ENCODE data around the gene GAB3. TPM values are rescaled to one million over a fixed set of nuclear protein-coding genes. Genes with fewer than 3 reads are reported as not detected.

GAB3 gene, protein sequence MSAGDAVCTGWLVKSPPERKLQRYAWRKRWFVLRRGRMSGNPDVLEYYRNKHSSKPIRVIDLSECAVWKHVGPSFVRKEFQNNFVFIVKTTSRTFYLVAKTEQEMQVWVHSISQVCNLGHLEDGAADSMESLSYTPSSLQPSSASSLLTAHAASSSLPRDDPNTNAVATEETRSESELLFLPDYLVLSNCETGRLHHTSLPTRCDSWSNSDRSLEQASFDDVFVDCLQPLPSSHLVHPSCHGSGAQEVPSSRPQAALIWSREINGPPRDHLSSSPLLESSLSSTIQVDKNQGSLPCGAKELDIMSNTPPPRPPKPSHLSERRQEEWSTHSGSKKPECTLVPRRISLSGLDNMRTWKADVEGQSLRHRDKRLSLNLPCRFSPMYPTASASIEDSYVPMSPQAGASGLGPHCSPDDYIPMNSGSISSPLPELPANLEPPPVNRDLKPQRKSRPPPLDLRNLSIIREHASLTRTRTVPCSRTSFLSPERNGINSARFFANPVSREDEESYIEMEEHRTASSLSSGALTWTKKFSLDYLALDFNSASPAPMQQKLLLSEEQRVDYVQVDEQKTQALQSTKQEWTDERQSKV
- total RNA-seq: 10 to 100 TPM in 1 of 4 donors, 1 to 10 TPM in 3; 2.9 to 34.1 (median 7.2) TPM

DNA sequence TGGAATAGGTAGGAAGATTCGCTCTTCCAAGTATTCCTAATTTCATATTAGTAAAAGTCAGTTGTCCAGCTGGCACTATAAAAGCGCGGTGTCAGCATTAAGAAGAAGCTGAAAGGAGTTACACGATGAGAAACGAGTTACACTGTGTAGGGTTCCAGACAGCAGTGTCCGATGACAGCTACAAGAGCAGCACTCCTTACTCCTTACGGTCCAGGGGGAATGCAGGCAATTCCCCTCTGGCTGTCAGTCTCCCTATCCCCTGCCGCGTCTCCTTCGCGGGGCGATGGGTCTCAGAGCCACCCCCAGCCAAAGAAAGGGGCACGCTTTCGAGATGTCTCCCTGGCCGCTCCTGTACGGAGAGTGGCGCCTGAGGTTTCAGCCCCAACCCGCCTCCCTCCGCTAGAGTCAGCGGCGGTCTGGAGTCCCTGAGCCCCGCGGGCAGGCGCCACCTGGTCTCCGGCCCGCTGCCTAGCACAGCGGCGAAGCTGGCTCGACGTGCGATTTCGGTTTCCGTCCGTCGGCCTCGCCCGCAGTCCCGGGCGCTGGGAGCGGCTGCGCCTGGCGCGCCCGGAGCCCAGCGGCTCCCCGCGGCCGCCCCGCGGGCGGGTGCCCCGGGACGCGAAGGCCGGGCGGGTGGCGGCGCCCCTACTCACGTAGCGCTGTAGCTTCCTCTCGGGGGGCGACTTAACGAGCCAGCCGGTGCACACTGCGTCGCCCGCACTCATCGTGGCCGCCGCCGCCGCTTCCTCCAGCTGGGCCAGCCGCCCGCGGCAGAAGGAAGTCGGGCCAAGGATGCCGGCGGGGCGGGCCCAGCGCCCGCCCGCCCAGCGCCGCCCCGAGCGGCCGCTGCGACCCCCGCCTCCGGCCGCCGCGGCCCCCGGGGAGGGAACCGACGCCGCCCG, at the start of gene GAB3:
GAB3 (minus strand) TSS at position 777 of the 902 bp plus-strand sequence; CDS start at position 725, 52 bp downstream.
- no peak for TF ChIP-seq POLR2A (IDR thresholded peaks at IDR 0.05)
- TF ChIP-seq, protein P1, sequence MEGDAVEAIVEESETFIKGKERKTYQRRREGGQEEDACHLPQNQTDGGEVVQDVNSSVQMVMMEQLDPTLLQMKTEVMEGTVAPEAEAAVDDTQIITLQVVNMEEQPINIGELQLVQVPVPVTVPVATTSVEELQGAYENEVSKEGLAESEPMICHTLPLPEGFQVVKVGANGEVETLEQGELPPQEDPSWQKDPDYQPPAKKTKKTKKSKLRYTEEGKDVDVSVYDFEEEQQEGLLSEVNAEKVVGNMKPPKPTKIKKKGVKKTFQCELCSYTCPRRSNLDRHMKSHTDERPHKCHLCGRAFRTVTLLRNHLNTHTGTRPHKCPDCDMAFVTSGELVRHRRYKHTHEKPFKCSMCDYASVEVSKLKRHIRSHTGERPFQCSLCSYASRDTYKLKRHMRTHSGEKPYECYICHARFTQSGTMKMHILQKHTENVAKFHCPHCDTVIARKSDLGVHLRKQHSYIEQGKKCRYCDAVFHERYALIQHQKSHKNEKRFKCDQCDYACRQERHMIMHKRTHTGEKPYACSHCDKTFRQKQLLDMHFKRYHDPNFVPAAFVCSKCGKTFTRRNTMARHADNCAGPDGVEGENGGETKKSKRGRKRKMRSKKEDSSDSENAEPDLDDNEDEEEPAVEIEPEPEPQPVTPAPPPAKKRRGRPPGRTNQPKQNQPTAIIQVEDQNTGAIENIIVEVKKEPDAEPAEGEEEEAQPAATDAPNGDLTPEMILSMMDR (IDR thresholded peaks at IDR 0.05): no peak
- Histone ChIP-seq H3K36me3 (no peaks in the 10 kb centered on the region), H3K4me3 (peak within 1 kb of the TSS; percentile 33 to 38), H3K27me3 (no peaks in the 10 kb centered on the region), H3K4me1 (peaks cover 0 to 3% of the 10 kb centered on the region in 2 donors), H3K27ac (peak within 1 kb of the TSS; percentile 66 to 72), H3K9me3 (no peaks in the 10 kb centered on the region)
- intact Hi-C loops (cut with DNase I; ENCODE audit: low total_unique reads): no loop called here
- peak in 1 of 2 donors; percentile 22 for DNase-seq

DNA sequence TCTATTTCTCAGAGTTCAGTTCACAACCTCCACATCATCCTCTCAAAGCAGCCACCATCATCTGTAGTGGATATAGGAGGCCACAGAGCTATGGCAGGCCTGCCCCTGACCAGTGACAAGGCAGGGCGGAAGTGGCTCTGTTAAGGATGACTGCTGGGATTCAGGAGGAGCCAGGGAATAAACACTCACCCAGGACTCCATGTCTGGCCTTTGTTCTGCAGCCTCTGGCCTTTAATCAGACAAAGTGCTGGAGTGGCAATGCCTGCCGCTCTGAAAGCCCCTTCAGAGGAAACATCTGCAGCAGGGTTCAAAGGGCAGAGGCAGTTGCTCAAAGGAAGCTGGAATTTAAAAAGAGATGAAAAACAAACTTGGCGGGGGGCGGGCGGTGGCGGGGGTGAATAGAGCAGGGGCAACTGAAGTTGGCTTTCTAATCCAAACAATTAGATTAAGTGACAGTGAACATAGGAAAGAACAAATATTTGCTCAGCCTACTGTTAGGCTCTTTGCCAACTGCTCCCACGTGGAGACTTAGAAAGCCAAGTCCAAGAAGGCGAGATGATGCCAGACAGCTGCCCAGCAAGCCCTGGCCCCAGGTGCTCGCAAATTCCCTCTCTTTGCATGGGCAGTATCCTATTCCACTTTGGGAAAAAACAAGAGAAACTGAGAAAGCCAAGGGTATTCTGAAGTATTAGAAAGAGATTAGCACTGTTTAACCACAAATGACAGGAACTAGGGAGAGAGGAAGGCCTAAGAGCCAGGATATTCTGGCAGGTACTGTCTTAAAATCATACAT, 48.9 kb upstream of the GAB3 start:
- TF ChIP-seq, protein P1 (IDR thresholded peaks at IDR 0.05): no peak
- TF ChIP-seq POLR2A (IDR thresholded peaks at IDR 0.05): no peak
- H3K27me3 ChIP-seq: no peaks in the 10 kb centered on the region
- peak in 1 of 2 donors; percentile 28 for DNase-seq
- no peak overlapping the region for H3K4me3 ChIP-seq
- no peaks in the 10 kb centered on the region for H3K36me3 ChIP-seq
- no peak overlapping the region for H3K27ac ChIP-seq
- no peaks in the 10 kb centered on the region for H3K9me3 ChIP-seq
- H3K4me1 ChIP-seq: no peaks in the 10 kb centered on the region
- intact Hi-C loops (cut with DNase I; ENCODE audit: low total_unique reads): no loop called here

DNA sequence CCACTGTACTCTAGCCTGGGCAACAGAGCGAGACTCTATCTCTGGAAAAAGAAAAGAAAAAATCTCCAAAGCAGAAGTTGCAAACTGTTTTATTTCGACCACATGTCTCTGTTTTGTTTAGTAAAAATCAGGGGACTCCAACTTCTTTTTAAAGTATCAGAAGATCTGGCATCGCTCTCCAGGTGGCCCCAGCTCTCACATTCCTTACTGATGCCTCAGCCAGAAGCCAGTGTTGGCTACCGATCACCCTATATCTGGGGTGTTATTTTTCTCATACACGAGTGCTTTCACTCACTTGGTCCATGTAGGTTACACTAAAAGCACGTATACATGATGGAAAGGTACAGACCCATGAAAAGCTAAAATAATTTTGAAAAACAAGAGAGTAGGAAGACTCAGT, 46.1 kb upstream of the GAB3 start:
- DNase-seq: no peak
- no peaks in the 10 kb centered on the region for H3K9me3 ChIP-seq
- no peak overlapping the region for H3K27ac ChIP-seq
- H3K36me3 ChIP-seq: no peaks in the 10 kb centered on the region
- no peaks in the 10 kb centered on the region for H3K4me1 ChIP-seq
- intact Hi-C loops (cut with DNase I; ENCODE audit: low total_unique reads): no loop called here
- H3K27me3 ChIP-seq: no peaks in the 10 kb centered on the region
- H3K4me3 ChIP-seq: no peak overlapping the region
- no peak for TF ChIP-seq POLR2A (IDR thresholded peaks at IDR 0.05)
- TF ChIP-seq, protein P1 (IDR thresholded peaks at IDR 0.05): no peak

DNA sequence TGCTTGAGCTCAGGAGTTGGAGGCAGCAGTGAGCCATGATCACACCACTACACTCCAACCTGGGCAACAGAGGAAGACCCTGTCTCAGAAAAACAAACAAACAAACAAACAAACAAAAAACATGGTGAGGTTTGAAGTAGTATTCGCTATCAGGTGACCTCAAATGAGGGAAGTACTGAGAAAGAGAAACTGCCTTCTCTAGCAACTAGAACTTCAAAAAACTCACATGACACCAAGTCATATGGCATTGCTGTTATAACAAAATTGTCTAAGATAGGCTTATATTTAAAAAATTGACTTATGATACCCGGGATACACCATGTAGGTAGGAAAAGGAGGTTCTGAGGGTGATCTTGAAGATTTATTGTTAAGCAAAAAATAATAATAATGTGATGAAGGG, 44.1 kb upstream of the GAB3 start:
- intact Hi-C loops (cut with DNase I; ENCODE audit: low total_unique reads): no loop called here
- TF ChIP-seq, protein P1 (IDR thresholded peaks at IDR 0.05): no peak
- TF ChIP-seq POLR2A (IDR thresholded peaks at IDR 0.05): no peak

More for the DNA sequence above, 44.1 kb upstream of the GAB3 start:
- H3K27me3 ChIP-seq: no peaks in the 10 kb centered on the region
- no peak overlapping the region for H3K27ac ChIP-seq
- H3K9me3 ChIP-seq: no peaks in the 10 kb centered on the region
- no peak for DNase-seq
- no peaks in the 10 kb centered on the region for H3K36me3 ChIP-seq
- H3K4me1 ChIP-seq: no peaks in the 10 kb centered on the region
- H3K4me3 ChIP-seq: no peak overlapping the region
